HG03095 (cell line): ENCODE data around the gene HOMER2.
"Not testable (repeated sequence)": the region's sequence is repeated elsewhere in the genome, so short reads cannot be mapped to it uniquely, and the experiment has no call there.

Experiments
- ATAC-seq: cut with Tn5 transposase; IDR thresholded peaks from one replicate; pipeline ENCODE4 v1.9.1; 2021; ENCODE audit warnings: moderate library complexity; ENCODE audit not compliant: unreplicated experiment

HOMER2 gene

GRCh38 chr15:82900511-82901060 is 51.9 kb downstream of the HOMER2 start:
- ATAC-seq = no peak

- ATAC-seq = no peak
These were observed 53.6 kb downstream of the HOMER2 start for GRCh38 chr15:82898961-82899360.

GRCh38 chr15:82895983-82896382 is 56.5 kb downstream of the HOMER2 start:
- ATAC-seq = no peak

- no peak for ATAC-seq
These were observed 57.5 kb downstream of the HOMER2 start for GRCh38 chr15:82894971-82895520.

- ATAC-seq = not testable (repeated sequence)
These were observed 59.0 kb downstream of the HOMER2 start for GRCh38 chr15:82893473-82893872.

- no peak for ATAC-seq
These were observed 59.9 kb downstream of the HOMER2 start for GRCh38 chr15:82892573-82892972.

GRCh38 chr15:82890995-82891390 is 61.5 kb downstream of the HOMER2 start:
- ATAC-seq = no peak

- no peak for ATAC-seq
These were observed 62.1 kb downstream of the HOMER2 start for GRCh38 chr15:82890338-82890994.

- ATAC-seq = no peak
These were observed 70.1 kb downstream of the HOMER2 start for GRCh38 chr15:82882273-82882928.

GRCh38 chr15:82881747-82882146 is 70.8 kb downstream of the HOMER2 start:
- no peak for ATAC-seq

- ATAC-seq = no peak
These were observed 71.8 kb downstream of the HOMER2 start for GRCh38 chr15:82880704-82881103.

- ATAC-seq = no peak
These were observed 74.2 kb downstream of the HOMER2 start for GRCh38 chr15:82878325-82878724.

- ATAC-seq = no peak
These were observed 74.7 kb downstream of the HOMER2 start for GRCh38 chr15:82877825-82878224.

- ATAC-seq = no peak
These were observed 77.0 kb downstream of the HOMER2 start for GRCh38 chr15:82875411-82876003.

- no peak for ATAC-seq
These were observed 77.6 kb downstream of the HOMER2 start for GRCh38 chr15:82874961-82875360.

GRCh38 chr15:82874267-82874666 is 78.3 kb downstream of the HOMER2 start:
- no peak for ATAC-seq

- no peak for ATAC-seq
These were observed 79.4 kb downstream of the HOMER2 start for GRCh38 chr15:82873000-82873680.

GRCh38 chr15:82871832-82872484 is 80.6 kb downstream of the HOMER2 start:
- no peak for ATAC-seq

GRCh38 chr15:82871358-82871757 is 81.2 kb downstream of the HOMER2 start:
- ATAC-seq = no peak

GRCh38 chr15:82870727-82871320 is 81.7 kb downstream of the HOMER2 start:
- no peak for ATAC-seq
